GM23338 (cell line): ENCODE results near the gene BHLHE41. TPM values are rescaled to one million over a fixed set of nuclear protein-coding genes. Genes with fewer than 3 reads are reported as not detected.
A peak's percentile ranks its signal among the peaks of the same experiment; 100 is the strongest.

ENCODE experiments used
- ATAC-seq: fragments of 200-7000 bp; cut with Tn5 transposase; 3 replicates; pipeline ENCODE4 v1.9.1; 2020
- DNase-seq: peaks from one replicate; pipeline ENCODE4 v3.0.0-alpha.2; 2015; ENCODE audit warnings: low spot score
- H2AFZ ChIP-seq: fragments of 200-600 bp; sonication (generic); 2 replicates; pipeline ENCODE4 v1.8.0; 2016; ENCODE audit warnings: antibody characterized with exemption, mild to moderate bottlenecking, moderate library complexity
- H3F3A ChIP-seq: fragments of 200-600 bp; sonication (generic); replicated peaks from 2 replicates; pipeline ENCODE4 v1.8.0; 2017; ENCODE audit warnings: antibody characterized with exemption, mixed run types, low read depth
- H3K27ac ChIP-seq: fragments of 200-600 bp; sonication (generic); 2 replicates; pipeline ENCODE4 v1.6.1; 2016; ENCODE audit warnings: low read depth
- H3K27me3 ChIP-seq: fragments of 200-600 bp; sonication (generic); 2 replicates; pipeline ENCODE4 v1.8.0; 2016; ENCODE audit warnings: mild to moderate bottlenecking, mixed run types, moderate library complexity; ENCODE audit not compliant: insufficient read depth
- H3K36me3 ChIP-seq: fragments of 200-600 bp; sonication (generic); 2 replicates; pipeline ENCODE4 v1.8.0; 2016; ENCODE audit warnings: mild to moderate bottlenecking; ENCODE audit not compliant: insufficient read depth
- H3K4me1 ChIP-seq: fragments of 200-600 bp; sonication (generic); 2 replicates; pipeline ENCODE4 v1.8.0; 2016; ENCODE audit warnings: mild to moderate bottlenecking, moderate library complexity; ENCODE audit not compliant: insufficient read depth
- H3K4me2 ChIP-seq: fragments of 200-600 bp; sonication (generic); 2 replicates; pipeline ENCODE4 v1.7.1; 2017; ENCODE audit warnings: mixed run types
- H3K4me3 ChIP-seq: fragments of 200-600 bp; sonication (generic); 2 replicates; pipeline ENCODE4 v1.6.1; 2016; ENCODE audit warnings: mixed run types
- H3K79me2 ChIP-seq: fragments of 200-600 bp; sonication (generic); replicated peaks from 2 replicates; pipeline ENCODE4 v1.8.0; 2017; ENCODE audit warnings: mild to moderate bottlenecking; ENCODE audit not compliant: insufficient read depth
- H3K9me2 ChIP-seq: fragments of 200-600 bp; sonication (generic); 2 replicates; pipeline ENCODE4 v1.8.0; 2017; ENCODE audit not compliant: insufficient read depth
- H4K20me1 ChIP-seq: fragments of 200-600 bp; sonication (generic); replicated peaks from 2 replicates; pipeline ENCODE4 v1.8.0; 2017; ENCODE audit warnings: mild to moderate bottlenecking; ENCODE audit not compliant: insufficient read depth
- H3K27ac Mint-ChIP-seq: 2 replicates; pipeline ENCODE4 v1.8.0; 2020; ENCODE audit warnings: inconsistent platforms, mild to moderate bottlenecking, moderate library complexity, mixed read lengths
- H3K27me3 Mint-ChIP-seq: 3 replicates; pipeline ENCODE4 v1.8.0; 2022; ENCODE audit warnings: low read depth, mild to moderate bottlenecking, moderate library complexity, mixed read lengths, inconsistent platforms; ENCODE audit not compliant: insufficient read depth, poor library complexity
- H3K36me3 Mint-ChIP-seq: 3 replicates; pipeline ENCODE4 v1.8.0; 2021; ENCODE audit warnings: low read depth, mild to moderate bottlenecking, inconsistent platforms, moderate library complexity, mixed read lengths
- H3K4me1 Mint-ChIP-seq: 3 replicates; pipeline ENCODE4 v1.8.0; 2020; ENCODE audit warnings: mild to moderate bottlenecking, inconsistent platforms, mixed read lengths
- H3K4me3 Mint-ChIP-seq: 3 replicates; pipeline ENCODE4 v1.8.0; 2021; ENCODE audit warnings: moderate library complexity, mild to moderate bottlenecking, inconsistent platforms, mixed read lengths
- H3K9me3 Mint-ChIP-seq: 3 replicates; pipeline ENCODE4 v1.8.0; 2020; ENCODE audit warnings: moderate library complexity, mild to moderate bottlenecking, inconsistent platforms, mixed read lengths
- CREB1 ChIP-seq: fragments of 250-450 bp; sonication (Bioruptor Pico); IDR thresholded peaks from 2 replicates; pipeline ENCODE4 v1.5.0; 2020; ENCODE audit warnings: low read depth, mild to moderate bottlenecking, moderate library complexity
- EZH2phosphoT487 ChIP-seq: fragments of 200-600 bp; sonication (generic); IDR thresholded peaks from one replicate; pipeline ENCODE4 v1.8.1; 2018; ENCODE audit warnings: antibody characterized with exemption; ENCODE audit not compliant: unreplicated experiment
- JUNB ChIP-seq: IDR thresholded peaks from one replicate; pipeline ENCODE4 v1.6.1; 2016; ENCODE audit warnings: antibody characterized with exemption; ENCODE audit not compliant: unreplicated experiment
- NANOG ChIP-seq: IDR thresholded peaks from 2 replicates; pipeline ENCODE4 v1.6.1; 2016; ENCODE audit warnings: antibody characterized with exemption, borderline replicate concordance
- ZNF114 ChIP-seq: fragments of 250-450 bp; sonication (Bioruptor Pico); IDR thresholded peaks from 2 replicates; pipeline ENCODE4 v1.5.0; 2020; ENCODE audit warnings: mild to moderate bottlenecking, moderate library complexity
- ZNF331 ChIP-seq: fragments of 250-450 bp; sonication (Bioruptor Pico); IDR thresholded peaks from 2 replicates; pipeline ENCODE4 v1.5.0; 2020; ENCODE audit warnings: low read depth, mild to moderate bottlenecking, moderate library complexity
- polyA plus RNA-seq: library from polyadenylated mRNA; unstranded; fragments of >200 nt; fragmentation: Nextera tagmentation; extraction: Ambion mirVana; gene quantifications from 2 replicates; pipeline ENCODE4 v1.2.1, GENCODE V29; 2016
- total RNA-seq: library from RNA; depleted of rRNA; stranded (reverse); fragments of >200 nt; shearing (Covaris generic); gene quantifications from 2 replicates; pipeline ENCODE4 v1.2.3, GENCODE V29; 2014
- TF ChIP-seq, protein P1 (sequence below): IDR thresholded peaks from one replicate; pipeline ENCODE4 v1.6.1; 2018; ENCODE audit warnings: antibody characterized with exemption; ENCODE audit not compliant: unreplicated experiment
- TF ChIP-seq, protein P2 (sequence below): fragments of 250-450 bp; sonication (Bioruptor Pico); IDR thresholded peaks from 2 replicates; pipeline ENCODE4 v1.5.0; 2020; ENCODE audit warnings: mild to moderate bottlenecking, moderate library complexity
- TF ChIP-seq, protein P3 (sequence below): IDR thresholded peaks from 2 replicates; pipeline ENCODE4 v1.6.1; 2016; ENCODE audit warnings: antibody characterized with exemption
- TF ChIP-seq, protein P4 (sequence below), 2 experiments: fragments of 200-600 bp in 1 of 2; sonication (generic) in 1 of 2; conservative IDR thresholded peaks; 2 replicates each; pipeline versions ENCODE4 v1.5.1 to v1.6.1; 2016 to 2017; ENCODE audit warnings: antibody characterized with exemption in 2 of 2, low read depth in 2 of 2, mild to moderate bottlenecking in 2 of 2, moderate library complexity in 1 of 2

Gene BHLHE41
- total and polyA plus RNA-seq, 2 experiments from 2014 or later, result 1.6 to 2.9 TPM

DNA sequence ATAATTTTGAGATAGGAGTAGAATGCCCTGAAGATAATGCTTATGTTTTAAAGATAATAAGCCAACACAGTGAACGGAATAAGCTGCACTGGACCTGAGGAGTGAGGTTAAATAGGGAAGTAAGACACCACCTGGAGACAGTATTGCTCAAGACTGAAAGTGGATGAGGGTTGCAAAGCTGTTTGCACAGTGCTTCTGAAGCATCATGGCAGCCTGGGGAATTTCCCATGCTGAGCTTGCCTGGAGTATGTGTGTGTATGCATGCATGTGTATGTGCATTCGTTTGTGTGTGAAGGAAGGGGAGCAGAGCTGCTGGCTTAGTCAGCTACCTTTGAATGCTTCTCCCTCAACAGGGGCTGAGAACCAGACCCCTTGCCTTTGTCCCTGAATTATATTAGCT lies 35.8 kb downstream of the BHLHE41 start:
- H3K4me3 Mint-ChIP-seq, result no peak overlapping the region
- peaks cover 3% of the 10 kb centered on the region for H3K27me3 Mint-ChIP-seq
- no peaks in the 10 kb centered on the region for H3K36me3 ChIP-seq

DNA sequence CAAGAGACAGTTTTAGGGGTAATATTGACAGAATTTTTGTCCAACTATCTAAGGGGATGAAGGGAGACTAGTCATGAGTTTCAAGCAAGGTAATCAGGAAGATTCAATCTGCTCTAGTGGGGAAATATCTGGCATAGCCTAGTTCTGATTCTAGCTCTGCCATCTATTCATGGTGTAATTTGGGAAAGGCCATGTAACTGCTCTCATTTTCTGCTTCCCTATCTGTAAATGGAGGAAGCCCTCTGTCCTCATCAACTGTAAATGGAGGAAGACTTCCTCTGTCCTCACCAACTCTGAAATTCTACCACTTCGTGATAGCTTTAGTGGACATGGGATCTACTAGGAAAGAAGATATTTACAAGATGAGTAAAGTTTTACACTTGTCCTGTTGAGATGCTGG lies 37.9 kb downstream of the BHLHE41 start:
- Histone ChIP-seq H4K20me1 (no peaks in the 10 kb centered on the region), H2AFZ (no peak overlapping the region), H3K36me3 (no peaks in the 10 kb centered on the region), H3K9me2 (no peaks in the 10 kb centered on the region), H3K27ac (no peak overlapping the region), H3K4me1 (peaks cover 6% of the 10 kb centered on the region; the same call in 1 of the 2 replicates), H3K4me3 (no peak overlapping the region), H3K79me2 (no peaks in the 10 kb centered on the region), H3F3A (no peaks in the 10 kb centered on the region), H3K4me2 (no peak overlapping the region), H3K27me3 (no peaks in the 10 kb centered on the region)
- peaks cover 15% of the 10 kb centered on the region for H3K36me3 Mint-ChIP-seq
- H3K4me1 Mint-ChIP-seq, result peaks cover 9% of the 10 kb centered on the region; the same call in 2 of the 3 replicates
- DNase-seq, result no peak
- H3K27ac Mint-ChIP-seq, result no peak overlapping the region
- peaks cover 3% of the 10 kb centered on the region for H3K27me3 Mint-ChIP-seq
- H3K4me3 Mint-ChIP-seq, result no peak overlapping the region
- no peak for ATAC-seq
- peaks cover 15% of the 10 kb centered on the region for H3K9me3 Mint-ChIP-seq
- TF ChIP-seq, protein P1, sequence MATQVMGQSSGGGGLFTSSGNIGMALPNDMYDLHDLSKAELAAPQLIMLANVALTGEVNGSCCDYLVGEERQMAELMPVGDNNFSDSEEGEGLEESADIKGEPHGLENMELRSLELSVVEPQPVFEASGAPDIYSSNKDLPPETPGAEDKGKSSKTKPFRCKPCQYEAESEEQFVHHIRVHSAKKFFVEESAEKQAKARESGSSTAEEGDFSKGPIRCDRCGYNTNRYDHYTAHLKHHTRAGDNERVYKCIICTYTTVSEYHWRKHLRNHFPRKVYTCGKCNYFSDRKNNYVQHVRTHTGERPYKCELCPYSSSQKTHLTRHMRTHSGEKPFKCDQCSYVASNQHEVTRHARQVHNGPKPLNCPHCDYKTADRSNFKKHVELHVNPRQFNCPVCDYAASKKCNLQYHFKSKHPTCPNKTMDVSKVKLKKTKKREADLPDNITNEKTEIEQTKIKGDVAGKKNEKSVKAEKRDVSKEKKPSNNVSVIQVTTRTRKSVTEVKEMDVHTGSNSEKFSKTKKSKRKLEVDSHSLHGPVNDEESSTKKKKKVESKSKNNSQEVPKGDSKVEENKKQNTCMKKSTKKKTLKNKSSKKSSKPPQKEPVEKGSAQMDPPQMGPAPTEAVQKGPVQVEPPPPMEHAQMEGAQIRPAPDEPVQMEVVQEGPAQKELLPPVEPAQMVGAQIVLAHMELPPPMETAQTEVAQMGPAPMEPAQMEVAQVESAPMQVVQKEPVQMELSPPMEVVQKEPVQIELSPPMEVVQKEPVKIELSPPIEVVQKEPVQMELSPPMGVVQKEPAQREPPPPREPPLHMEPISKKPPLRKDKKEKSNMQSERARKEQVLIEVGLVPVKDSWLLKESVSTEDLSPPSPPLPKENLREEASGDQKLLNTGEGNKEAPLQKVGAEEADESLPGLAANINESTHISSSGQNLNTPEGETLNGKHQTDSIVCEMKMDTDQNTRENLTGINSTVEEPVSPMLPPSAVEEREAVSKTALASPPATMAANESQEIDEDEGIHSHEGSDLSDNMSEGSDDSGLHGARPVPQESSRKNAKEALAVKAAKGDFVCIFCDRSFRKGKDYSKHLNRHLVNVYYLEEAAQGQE, result no peak
- TF ChIP-seq JUNB, result no peak
- TF ChIP-seq, protein P2, sequence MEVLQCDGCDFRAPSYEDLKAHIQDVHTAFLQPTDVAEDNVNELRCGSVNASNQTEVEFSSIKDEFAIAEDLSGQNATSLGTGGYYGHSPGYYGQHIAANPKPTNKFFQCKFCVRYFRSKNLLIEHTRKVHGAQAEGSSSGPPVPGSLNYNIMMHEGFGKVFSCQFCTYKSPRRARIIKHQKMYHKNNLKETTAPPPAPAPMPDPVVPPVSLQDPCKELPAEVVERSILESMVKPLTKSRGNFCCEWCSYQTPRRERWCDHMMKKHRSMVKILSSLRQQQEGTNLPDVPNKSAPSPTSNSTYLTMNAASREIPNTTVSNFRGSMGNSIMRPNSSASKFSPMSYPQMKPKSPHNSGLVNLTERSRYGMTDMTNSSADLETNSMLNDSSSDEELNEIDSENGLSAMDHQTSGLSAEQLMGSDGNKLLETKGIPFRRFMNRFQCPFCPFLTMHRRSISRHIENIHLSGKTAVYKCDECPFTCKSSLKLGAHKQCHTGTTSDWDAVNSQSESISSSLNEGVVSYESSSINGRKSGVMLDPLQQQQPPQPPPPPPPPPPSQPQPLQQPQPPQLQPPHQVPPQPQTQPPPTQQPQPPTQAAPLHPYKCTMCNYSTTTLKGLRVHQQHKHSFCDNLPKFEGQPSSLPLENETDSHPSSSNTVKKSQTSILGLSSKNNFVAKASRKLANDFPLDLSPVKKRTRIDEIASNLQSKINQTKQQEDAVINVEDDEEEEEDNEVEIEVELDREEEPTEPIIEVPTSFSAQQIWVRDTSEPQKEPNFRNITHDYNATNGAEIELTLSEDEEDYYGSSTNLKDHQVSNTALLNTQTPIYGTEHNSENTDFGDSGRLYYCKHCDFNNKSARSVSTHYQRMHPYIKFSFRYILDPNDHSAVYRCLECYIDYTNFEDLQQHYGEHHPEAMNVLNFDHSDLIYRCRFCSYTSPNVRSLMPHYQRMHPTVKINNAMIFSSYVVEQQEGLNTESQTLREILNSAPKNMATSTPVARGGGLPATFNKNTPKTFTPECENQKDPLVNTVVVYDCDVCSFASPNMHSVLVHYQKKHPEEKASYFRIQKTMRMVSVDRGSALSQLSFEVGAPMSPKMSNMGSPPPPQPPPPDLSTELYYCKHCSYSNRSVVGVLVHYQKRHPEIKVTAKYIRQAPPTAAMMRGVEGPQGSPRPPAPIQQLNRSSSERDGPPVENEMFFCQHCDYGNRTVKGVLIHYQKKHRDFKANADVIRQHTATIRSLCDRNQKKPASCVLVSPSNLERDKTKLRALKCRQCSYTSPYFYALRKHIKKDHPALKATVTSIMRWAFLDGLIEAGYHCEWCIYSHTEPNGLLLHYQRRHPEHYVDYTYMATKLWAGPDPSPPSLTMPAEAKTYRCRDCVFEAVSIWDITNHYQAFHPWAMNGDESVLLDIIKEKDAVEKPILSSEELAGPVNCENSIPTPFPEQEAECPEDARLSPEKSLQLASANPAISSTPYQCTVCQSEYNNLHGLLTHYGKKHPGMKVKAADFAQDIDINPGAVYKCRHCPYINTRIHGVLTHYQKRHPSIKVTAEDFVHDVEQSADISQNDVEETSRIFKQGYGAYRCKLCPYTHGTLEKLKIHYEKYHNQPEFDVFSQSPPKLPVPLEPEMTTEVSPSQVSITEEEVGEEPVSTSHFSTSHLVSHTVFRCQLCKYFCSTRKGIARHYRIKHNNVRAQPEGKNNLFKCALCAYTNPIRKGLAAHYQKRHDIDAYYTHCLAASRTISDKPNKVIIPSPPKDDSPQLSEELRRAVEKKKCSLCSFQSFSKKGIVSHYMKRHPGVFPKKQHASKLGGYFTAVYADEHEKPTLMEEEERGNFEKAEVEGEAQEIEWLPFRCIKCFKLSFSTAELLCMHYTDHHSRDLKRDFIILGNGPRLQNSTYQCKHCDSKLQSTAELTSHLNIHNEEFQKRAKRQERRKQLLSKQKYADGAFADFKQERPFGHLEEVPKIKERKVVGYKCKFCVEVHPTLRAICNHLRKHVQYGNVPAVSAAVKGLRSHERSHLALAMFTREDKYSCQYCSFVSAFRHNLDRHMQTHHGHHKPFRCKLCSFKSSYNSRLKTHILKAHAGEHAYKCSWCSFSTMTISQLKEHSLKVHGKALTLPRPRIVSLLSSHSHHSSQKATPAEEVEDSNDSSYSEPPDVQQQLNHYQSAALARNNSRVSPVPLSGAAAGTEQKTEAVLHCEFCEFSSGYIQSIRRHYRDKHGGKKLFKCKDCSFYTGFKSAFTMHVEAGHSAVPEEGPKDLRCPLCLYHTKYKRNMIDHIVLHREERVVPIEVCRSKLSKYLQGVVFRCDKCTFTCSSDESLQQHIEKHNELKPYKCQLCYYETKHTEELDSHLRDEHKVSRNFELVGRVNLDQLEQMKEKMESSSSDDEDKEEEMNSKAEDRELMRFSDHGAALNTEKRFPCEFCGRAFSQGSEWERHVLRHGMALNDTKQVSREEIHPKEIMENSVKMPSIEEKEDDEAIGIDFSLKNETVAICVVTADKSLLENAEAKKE, result no peak

More for the DNA sequence above, 35.8 kb downstream of the BHLHE41 start:
- Mint-ChIP-seq H3K9me3 (peaks cover 3% of the 10 kb centered on the region; the same call in 1 of the 3 replicates), H3K36me3 (peaks cover 3% of the 10 kb centered on the region; the same call in 1 of the 3 replicates), H3K27ac (no peak overlapping the region), H3K4me1 (peaks cover 10% of the 10 kb centered on the region; the same call in 2 of the 3 replicates)
- no peak overlapping the region for H3K27ac ChIP-seq
- H3K27me3 ChIP-seq, result no peaks in the 10 kb centered on the region
- H3K9me2 ChIP-seq, result no peaks in the 10 kb centered on the region
- DNase-seq, result no peak
- H2AFZ ChIP-seq, result no peak overlapping the region
- TF ChIP-seq NANOG, result no peak
- no peak for TF ChIP-seq EZH2phosphoT487
- TF ChIP-seq, protein P3, sequence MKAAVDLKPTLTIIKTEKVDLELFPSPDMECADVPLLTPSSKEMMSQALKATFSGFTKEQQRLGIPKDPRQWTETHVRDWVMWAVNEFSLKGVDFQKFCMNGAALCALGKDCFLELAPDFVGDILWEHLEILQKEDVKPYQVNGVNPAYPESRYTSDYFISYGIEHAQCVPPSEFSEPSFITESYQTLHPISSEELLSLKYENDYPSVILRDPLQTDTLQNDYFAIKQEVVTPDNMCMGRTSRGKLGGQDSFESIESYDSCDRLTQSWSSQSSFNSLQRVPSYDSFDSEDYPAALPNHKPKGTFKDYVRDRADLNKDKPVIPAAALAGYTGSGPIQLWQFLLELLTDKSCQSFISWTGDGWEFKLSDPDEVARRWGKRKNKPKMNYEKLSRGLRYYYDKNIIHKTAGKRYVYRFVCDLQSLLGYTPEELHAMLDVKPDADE, result no peak
- TF ChIP-seq, protein P4, sequence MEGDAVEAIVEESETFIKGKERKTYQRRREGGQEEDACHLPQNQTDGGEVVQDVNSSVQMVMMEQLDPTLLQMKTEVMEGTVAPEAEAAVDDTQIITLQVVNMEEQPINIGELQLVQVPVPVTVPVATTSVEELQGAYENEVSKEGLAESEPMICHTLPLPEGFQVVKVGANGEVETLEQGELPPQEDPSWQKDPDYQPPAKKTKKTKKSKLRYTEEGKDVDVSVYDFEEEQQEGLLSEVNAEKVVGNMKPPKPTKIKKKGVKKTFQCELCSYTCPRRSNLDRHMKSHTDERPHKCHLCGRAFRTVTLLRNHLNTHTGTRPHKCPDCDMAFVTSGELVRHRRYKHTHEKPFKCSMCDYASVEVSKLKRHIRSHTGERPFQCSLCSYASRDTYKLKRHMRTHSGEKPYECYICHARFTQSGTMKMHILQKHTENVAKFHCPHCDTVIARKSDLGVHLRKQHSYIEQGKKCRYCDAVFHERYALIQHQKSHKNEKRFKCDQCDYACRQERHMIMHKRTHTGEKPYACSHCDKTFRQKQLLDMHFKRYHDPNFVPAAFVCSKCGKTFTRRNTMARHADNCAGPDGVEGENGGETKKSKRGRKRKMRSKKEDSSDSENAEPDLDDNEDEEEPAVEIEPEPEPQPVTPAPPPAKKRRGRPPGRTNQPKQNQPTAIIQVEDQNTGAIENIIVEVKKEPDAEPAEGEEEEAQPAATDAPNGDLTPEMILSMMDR (conservative IDR thresholded peaks at IDR 0.05; ENCODE audit: low read depth in 2 of 2), result peak in 1 of 2 experiments; percentile 16; a peak in 1 of 4 replicates
- no peak for TF ChIP-seq ZNF114 (CRISPR knock-in tag)
- no peak for TF ChIP-seq ZNF331 (CRISPR knock-in tag)
- TF ChIP-seq CREB1 (CRISPR knock-in tag), result no peak
- H3K4me3 ChIP-seq, result no peak overlapping the region
- no peaks in the 10 kb centered on the region for H3F3A ChIP-seq
- H3K4me2 ChIP-seq, result no peak overlapping the region
- no peak for ATAC-seq
- H3K79me2 ChIP-seq, result no peaks in the 10 kb centered on the region
- H3K4me1 ChIP-seq, result peaks cover 6% of the 10 kb centered on the region; the same call in 1 of the 2 replicates
- no peaks in the 10 kb centered on the region for H4K20me1 ChIP-seq
